Measurements from ENCODE around the gene PRKAG3. TPM values are rescaled to one million over a fixed set of nuclear protein-coding genes. Genes with fewer than 3 reads are reported as not detected.
"Not testable (repeated sequence)": the region's sequence is repeated elsewhere in the genome, so short reads cannot be mapped to it uniquely, and the experiment has no call there.

Gene PRKAG3
- total RNA-seq, 1 donor from 2014 or later: 0.14 TPM

GRCh38 chr2:218853766-218854165 lies 22.2 kb upstream of the PRKAG3 start:
- no peaks in the 10 kb centered on the region for H3K36me3 ChIP-seq
- H3K27ac ChIP-seq (replicated peaks): no peak overlapping the region
- no peaks in the 10 kb centered on the region for H3K9me3 ChIP-seq (replicated peaks)
- intact Hi-C loops (cut with micrococcal nuclease): no loop called here
- no peak for TF ChIP-seq CTCF (IDR thresholded peaks at IDR 0.05; ENCODE audit: borderline replicate concordance)
- H3K4me3 ChIP-seq: no peak overlapping the region
- peaks cover 8% of the 10 kb centered on the region for H3K4me1 ChIP-seq
- H3K27me3 ChIP-seq (ENCODE audit: low read depth): peaks cover 98% of the 10 kb centered on the region
- no peak for DNase-seq

- TF ChIP-seq CTCF (IDR thresholded peaks at IDR 0.05; ENCODE audit: borderline replicate concordance): peak; percentile 75
- peak; percentile 50 for DNase-seq
- peaks cover 98% of the 10 kb centered on the region for H3K27me3 ChIP-seq (ENCODE audit: low read depth)
- H3K36me3 ChIP-seq: no peaks in the 10 kb centered on the region
- H3K9me3 ChIP-seq (replicated peaks): no peaks in the 10 kb centered on the region
- no peak overlapping the region for H3K27ac ChIP-seq (replicated peaks)
- intact Hi-C loops (cut with micrococcal nuclease): no loop called here
- peaks cover 7% of the 10 kb centered on the region for H3K4me1 ChIP-seq
- H3K4me3 ChIP-seq: no peak overlapping the region
Measured at GRCh38 chr2:218852911-218853667, 21.5 kb upstream of the PRKAG3 start.

- Histone ChIP-seq H3K27ac (replicated peaks) (no peak overlapping the region), H3K4me3 (no peak overlapping the region), H3K27me3 (ENCODE audit: low read depth) (peaks cover 89% of the 10 kb centered on the region), H3K9me3 (replicated peaks) (no peaks in the 10 kb centered on the region), H3K36me3 (no peaks in the 10 kb centered on the region), H3K4me1 (peaks cover 5% of the 10 kb centered on the region)
- no peak for DNase-seq
- TF ChIP-seq CTCF (IDR thresholded peaks at IDR 0.05; ENCODE audit: borderline replicate concordance): no peak
- intact Hi-C loops (cut with micrococcal nuclease): no loop called here
Measured at GRCh38 chr2:218851286-218851685, 19.7 kb upstream of the PRKAG3 start.

- H3K27ac ChIP-seq (replicated peaks): no peak overlapping the region
- no peak for DNase-seq
- TF ChIP-seq CTCF (IDR thresholded peaks at IDR 0.05; ENCODE audit: borderline replicate concordance): no peak
- intact Hi-C loops (cut with micrococcal nuclease): no loop called here
- no peaks in the 10 kb centered on the region for H3K36me3 ChIP-seq
- H3K4me1 ChIP-seq: peaks cover 5% of the 10 kb centered on the region
- H3K4me3 ChIP-seq: no peak overlapping the region
- no peaks in the 10 kb centered on the region for H3K9me3 ChIP-seq (replicated peaks)
- peaks cover 84% of the 10 kb centered on the region for H3K27me3 ChIP-seq (ENCODE audit: low read depth)
Measured at GRCh38 chr2:218850796-218851195, 19.2 kb upstream of the PRKAG3 start.

GRCh38 chr2:218849721-218850120 lies 18.1 kb upstream of the PRKAG3 start:
- no peak overlapping the region for H3K27ac ChIP-seq (replicated peaks)
- TF ChIP-seq CTCF (IDR thresholded peaks at IDR 0.05; ENCODE audit: borderline replicate concordance): no peak
- peaks cover 73% of the 10 kb centered on the region for H3K27me3 ChIP-seq (ENCODE audit: low read depth)
- no peaks in the 10 kb centered on the region for H3K36me3 ChIP-seq
- intact Hi-C loops (cut with micrococcal nuclease): no loop called here
- H3K4me3 ChIP-seq: no peak overlapping the region
- peaks cover 5% of the 10 kb centered on the region for H3K4me1 ChIP-seq
- H3K9me3 ChIP-seq (replicated peaks): no peaks in the 10 kb centered on the region
- no peak for DNase-seq

GRCh38 chr2:218846963-218847362 lies 15.4 kb upstream of the PRKAG3 start:
- H3K27ac ChIP-seq (replicated peaks); H3K36me3 ChIP-seq; intact Hi-C loops (cut with micrococcal nuclease); H3K9me3 ChIP-seq (replicated peaks); H3K4me1 ChIP-seq; DNase-seq; H3K4me3 ChIP-seq: not testable (repeated sequence)
- H3K27me3 ChIP-seq (ENCODE audit: low read depth): peaks cover 45% of the 10 kb centered on the region

GRCh38 chr2:218844334-218844733 lies 12.7 kb upstream of the PRKAG3 start:
- H3K36me3 ChIP-seq; H3K27ac ChIP-seq (replicated peaks); H3K9me3 ChIP-seq (replicated peaks); H3K4me3 ChIP-seq; H3K4me1 ChIP-seq; DNase-seq; intact Hi-C loops (cut with micrococcal nuclease): not testable (repeated sequence)
- H3K27me3 ChIP-seq (ENCODE audit: low read depth): peaks cover 34% of the 10 kb centered on the region

Data from left ventricle myocardium inferior (tissue), 1 donor.